NCI-H2107 treated with DMSO at 0.1 percent for 48 hours (cell line): ENCODE measurements around the gene DTX1.

Experiments
- DNase-seq: peaks from one replicate; lab custom pipeline; 2025; ENCODE audit not compliant: unreplicated experiment; lab: John Stamatoyannopoulos, UW

Gene DTX1

GRCh38 chr12:113055594-113056380, 743 bp upstream of the DTX1 start:
- no peak for DNase-seq

GRCh38 chr12:113056381-113056630, 224 bp upstream of the DTX1 start:
- no peak for DNase-seq

- DNase-seq: no peak
Measured at GRCh38 chr12:113057565-113058485, 1.3 kb downstream of the DTX1 start.

- no peak for DNase-seq
Measured at GRCh38 chr12:113058553-113058952, 2.0 kb downstream of the DTX1 start.

- DNase-seq: no peak
Measured at GRCh38 chr12:113059071-113059595, 2.6 kb downstream of the DTX1 start.

- no peak for DNase-seq
Measured at GRCh38 chr12:113060336-113060960, 3.9 kb downstream of the DTX1 start.

- no peak for DNase-seq
Measured at GRCh38 chr12:113061061-113061694, 4.6 kb downstream of the DTX1 start.

- DNase-seq: no peak
Measured at GRCh38 chr12:113062502-113063395, 6.2 kb downstream of the DTX1 start.

GRCh38 chr12:113063396-113064350, 7.1 kb downstream of the DTX1 start:
- DNase-seq: no peak

GRCh38 chr12:113064395-113065125, 8.0 kb downstream of the DTX1 start:
- DNase-seq: no peak

- DNase-seq: no peak
Measured at GRCh38 chr12:113065126-113066007, 8.8 kb downstream of the DTX1 start.

- DNase-seq: no peak
Measured at GRCh38 chr12:113066813-113067400, 10.4 kb downstream of the DTX1 start.

GRCh38 chr12:113067987-113068935, 11.7 kb downstream of the DTX1 start:
- no peak for DNase-seq

GRCh38 chr12:113069149-113069548, 12.6 kb downstream of the DTX1 start:
- DNase-seq: no peak

- DNase-seq: no peak
Measured at GRCh38 chr12:113069751-113070116, 13.2 kb downstream of the DTX1 start.
